HCT116 (cell line): Measurements from ENCODE around the gene DUSP28. TPM values are rescaled to one million over a fixed set of nuclear protein-coding genes. Genes with fewer than 3 reads are reported as not detected.

Experiments
- ATAC-seq: fragments of 200-7000 bp; cut with Tn5 transposase; 2 replicates; pipeline ENCODE4 v1.9.1; 2020; ENCODE audit warnings: mild to moderate bottlenecking, moderate library complexity
- BruUV-seq: library from RNA; stranded (reverse); fragments of 400-500 nt; replicated peaks from 2 replicates; lab custom pipeline; 2021; lab: Mats Ljungman, UMichigan
- CTCF ChIA-PET: fragments of 300-600 bp; sonication (Branson Sonifier 250); formaldehyde crosslinking; loops from one replicate; lab custom pipeline; 2021; ENCODE audit warnings: antibody characterized with exemption; lab: Charles Lee
- POLR2A ChIA-PET: fragments of 300-600, 350-600 bp; sonication (Branson Sonifier 250); formaldehyde crosslinking; loops from one replicate; lab custom pipeline; 2021; ENCODE audit warnings: antibody characterized with exemption; lab: Charles Lee
- RAD21 ChIA-PET, 2 experiments: fragments of 300-600 bp; sonication (Branson Sonifier 250); formaldehyde crosslinking; loops; one replicate each; lab custom pipeline; 2023; ENCODE audit warnings: low total read pairs in 2 of 2; ENCODE audit not compliant: uncharacterized antibody in 2 of 2, unreplicated experiment in 2 of 2, low non-redundant PET in 1 of 2; lab: Charles Lee
- DNase-seq: peaks from one replicate; pipeline ENCODE4 v3.0.0-alpha.2; 2010; ENCODE audit warnings: low read depth, low spot score
- H2AFZ ChIP-seq: fragments of 200-600 bp; shearing (Covaris generic), sonication (generic); 2 replicates; pipeline ENCODE4 v1.6.1; 2017; ENCODE audit warnings: low read depth, mixed run types, mixed read lengths, antibody characterized with exemption, low read length; ENCODE audit not compliant: poor library complexity, severe bottlenecking
- H3K27ac ChIP-seq: 2 replicates; pipeline ENCODE4 v1.5.1; 2012; ENCODE audit warnings: low read depth, low read length
- H3K27me3 ChIP-seq: fragments of 200-600 bp; sonication (generic); 2 replicates; pipeline ENCODE4 v1.6.1; 2016; ENCODE audit warnings: mixed run types, low read length, mixed read lengths; ENCODE audit not compliant: insufficient read depth
- H3K36me3 ChIP-seq, 2 experiments: fragments of 200-500 bp in 1 of 2; fragments of 200-600 bp in 1 of 2; sonication (Bioruptor generic) in 1 of 2; sonication (generic) in 1 of 2; 2 replicates each; pipeline versions ENCODE4 v1.5.1 to v1.6.1; 2014 to 2016; ENCODE audit warnings: low read length in 2 of 2, inconsistent platforms in 1 of 2, mixed read lengths in 1 of 2, mixed run types in 1 of 2; ENCODE audit not compliant: insufficient read depth in 2 of 2, control insufficient read depth in 1 of 2
- H3K4me1 ChIP-seq, 2 experiments: fragments of 200-600 bp in 1 of 2; sonication (generic) in 1 of 2; 2 replicates each; pipeline versions ENCODE4 v1.5.1 to v1.6.1; 2012 to 2017; ENCODE audit warnings: low read length in 2 of 2, inconsistent platforms in 1 of 2, mild to moderate bottlenecking in 1 of 2, mixed read lengths in 1 of 2, mixed run types in 1 of 2, moderate library complexity in 1 of 2; ENCODE audit not compliant: insufficient read depth in 2 of 2, control insufficient read depth in 1 of 2
- H3K4me2 ChIP-seq: fragments of 200-600 bp; sonication (generic); 2 replicates; pipeline ENCODE4 v1.6.1; 2017; ENCODE audit warnings: mixed run types, low read length, mixed read lengths
- H3K4me3 ChIP-seq, 2 experiments: fragments of 200-600 bp in 1 of 2; sonication (generic) in 1 of 2; replicated peaks in 1 of 2; 2 replicates each; pipeline ENCODE4 v1.5.1; 2011 to 2016; ENCODE audit warnings: low read length in 2 of 2, control low read depth in 1 of 2, low read depth in 1 of 2, mild to moderate bottlenecking in 1 of 2, mixed read lengths in 1 of 2, mixed run types in 1 of 2
- H3K79me2 ChIP-seq: fragments of 200-600 bp; sonication (generic); 2 replicates; pipeline ENCODE4 v1.6.1; 2017; ENCODE audit warnings: mild to moderate bottlenecking, mixed run types, low read length, moderate library complexity, mixed read lengths; ENCODE audit not compliant: insufficient read depth
- H3K9ac ChIP-seq: fragments of 200-600 bp; sonication (generic); 2 replicates; pipeline ENCODE4 v1.6.1; 2016; ENCODE audit warnings: low read length, mixed read lengths
- H3K9me2 ChIP-seq: fragments of 200-600 bp; sonication (generic), shearing (Covaris generic); 2 replicates; pipeline ENCODE4 v1.6.1; 2017; ENCODE audit warnings: mixed run types, mild to moderate bottlenecking, moderate library complexity; ENCODE audit not compliant: insufficient read depth
- H3K9me3 ChIP-seq, 2 experiments: fragments of 200-500 bp in 1 of 2; fragments of 200-600 bp in 1 of 2; sonication (Bioruptor generic) in 1 of 2; sonication (generic) in 1 of 2; 2 replicates each; pipeline ENCODE4 v1.6.1; 2014 to 2017; ENCODE audit warnings: low read length in 2 of 2, mixed read lengths in 2 of 2, inconsistent platforms in 1 of 2, low read depth in 1 of 2, mild to moderate bottlenecking in 1 of 2, mixed run types in 1 of 2, moderate library complexity in 1 of 2; ENCODE audit not compliant: control insufficient read depth in 1 of 2, insufficient read depth in 1 of 2
- H4K20me1 ChIP-seq: fragments of 200-600 bp; sonication (generic), shearing (Covaris generic); 2 replicates; pipeline ENCODE4 v1.6.1; 2017; ENCODE audit warnings: mixed run types, mild to moderate bottlenecking, moderate library complexity; ENCODE audit not compliant: insufficient read depth
- EZH2 ChIP-seq: fragments of 200-600 bp; sonication (generic); IDR thresholded peaks from 2 replicates; pipeline ENCODE4 v1.6.1; 2017; ENCODE audit warnings: antibody characterized with exemption, mixed run types
- EZH2phosphoT487 ChIP-seq: fragments of 200-600 bp; IDR thresholded peaks from 2 replicates; pipeline ENCODE4 v1.6.1; 2018; ENCODE audit warnings: antibody characterized with exemption, borderline replicate concordance
- POLR2A ChIP-seq: IDR thresholded peaks from 2 replicates; pipeline ENCODE4 v1.7.0; 2011; ENCODE audit warnings: borderline replicate concordance; ENCODE audit not compliant: insufficient read depth, insufficient read length; ENCODE audit errors: extremely low read depth
- POLR2AphosphoS5 ChIP-seq: IDR thresholded peaks from 2 replicates; pipeline ENCODE4 v1.6.1; 2011; ENCODE audit warnings: mild to moderate bottlenecking, low read depth, low read length, moderate library complexity
- RAD21 ChIP-seq: IDR thresholded peaks from 2 replicates; pipeline ENCODE4 v1.6.1; 2012; ENCODE audit warnings: low read depth, mild to moderate bottlenecking
- SIN3A ChIP-seq: IDR thresholded peaks from 2 replicates; pipeline ENCODE4 v1.6.1; 2012; ENCODE audit warnings: low read depth
- ZFX ChIP-seq: fragments of 450-650 bp; IDR thresholded peaks from 2 replicates; pipeline ENCODE4 v1.6.1; 2017
- intact Hi-C: fragments of 100-400 bp; cut with micrococcal nuclease; formaldehyde crosslinking; loops from 2 replicates; pipeline ENCODE4 v1.10.0; 2022
- total RNA-seq: library from RNA; stranded (reverse); gene quantifications from one replicate; pipeline ENCODE4 v1.2.1, GENCODE V29; 2021; ENCODE audit not compliant: unreplicated experiment
- TF ChIP-seq, protein P1 (sequence below): IDR thresholded peaks from 2 replicates; pipeline ENCODE4 v1.6.1; 2011; ENCODE audit warnings: mild to moderate bottlenecking, low read length, moderate library complexity; ENCODE audit not compliant: insufficient replicate concordance; ENCODE audit errors: extremely low read depth
- TF ChIP-seq, protein P2 (sequence below): IDR thresholded peaks from 2 replicates; pipeline ENCODE4 v1.6.1; 2012; ENCODE audit warnings: low read depth
- TF ChIP-seq, protein P3 (sequence below), 3 experiments: fragments of 200-600 bp in 1 of 3; sonication (generic) in 1 of 3; IDR thresholded peaks in 2 of 3; conservative IDR thresholded peaks in 1 of 3; 2 replicates each; pipeline ENCODE4 v1.5.1; 2012 to 2017; ENCODE audit warnings: low read depth in 2 of 3, low read length in 2 of 3, antibody characterized with exemption in 1 of 3, borderline replicate concordance in 1 of 3, control low read depth in 1 of 3, mild to moderate bottlenecking in 1 of 3, mixed read lengths in 1 of 3, mixed run types in 1 of 3, moderate library complexity in 1 of 3; ENCODE audit not compliant: insufficient read depth in 1 of 3

DUSP28 gene
- total RNA-seq, 1 experiment from 2014 or later: 5.6 TPM

DNA sequence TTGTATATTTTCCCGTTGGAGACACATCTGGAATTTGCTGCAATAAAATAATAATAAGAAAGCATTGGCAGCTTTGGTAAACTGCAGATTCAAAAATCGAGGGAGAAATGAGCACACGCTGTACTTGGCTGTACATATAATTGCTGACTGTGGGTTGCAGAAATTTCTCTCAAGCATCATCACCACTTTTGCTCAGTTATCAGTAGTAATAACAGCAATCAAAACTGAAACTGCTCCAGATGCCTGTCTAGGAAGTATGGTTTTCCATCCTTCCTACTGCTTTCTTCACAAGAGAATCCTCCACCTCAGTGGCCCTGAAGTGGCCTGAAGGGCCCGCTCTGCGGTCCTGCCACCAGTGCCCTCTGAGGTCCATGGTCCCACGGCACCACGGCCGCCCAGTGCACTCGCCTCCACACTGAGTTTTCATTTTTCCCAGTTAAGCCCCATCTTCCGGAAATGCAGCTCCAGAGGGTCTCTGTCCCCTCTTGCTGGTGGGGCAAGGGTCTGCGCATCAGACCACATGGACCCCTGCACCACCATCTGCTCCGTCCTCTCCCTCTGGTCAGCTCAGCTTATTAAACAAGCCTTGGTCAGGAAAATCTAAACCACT, 3.9 kb downstream of the DUSP28 start (continued):
- TF ChIP-seq, protein P1, sequence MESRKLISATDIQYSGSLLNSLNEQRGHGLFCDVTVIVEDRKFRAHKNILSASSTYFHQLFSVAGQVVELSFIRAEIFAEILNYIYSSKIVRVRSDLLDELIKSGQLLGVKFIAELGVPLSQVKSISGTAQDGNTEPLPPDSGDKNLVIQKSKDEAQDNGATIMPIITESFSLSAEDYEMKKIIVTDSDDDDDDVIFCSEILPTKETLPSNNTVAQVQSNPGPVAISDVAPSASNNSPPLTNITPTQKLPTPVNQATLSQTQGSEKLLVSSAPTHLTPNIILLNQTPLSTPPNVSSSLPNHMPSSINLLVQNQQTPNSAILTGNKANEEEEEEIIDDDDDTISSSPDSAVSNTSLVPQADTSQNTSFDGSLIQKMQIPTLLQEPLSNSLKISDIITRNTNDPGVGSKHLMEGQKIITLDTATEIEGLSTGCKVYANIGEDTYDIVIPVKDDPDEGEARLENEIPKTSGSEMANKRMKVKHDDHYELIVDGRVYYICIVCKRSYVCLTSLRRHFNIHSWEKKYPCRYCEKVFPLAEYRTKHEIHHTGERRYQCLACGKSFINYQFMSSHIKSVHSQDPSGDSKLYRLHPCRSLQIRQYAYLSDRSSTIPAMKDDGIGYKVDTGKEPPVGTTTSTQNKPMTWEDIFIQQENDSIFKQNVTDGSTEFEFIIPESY: no peak

DNA sequence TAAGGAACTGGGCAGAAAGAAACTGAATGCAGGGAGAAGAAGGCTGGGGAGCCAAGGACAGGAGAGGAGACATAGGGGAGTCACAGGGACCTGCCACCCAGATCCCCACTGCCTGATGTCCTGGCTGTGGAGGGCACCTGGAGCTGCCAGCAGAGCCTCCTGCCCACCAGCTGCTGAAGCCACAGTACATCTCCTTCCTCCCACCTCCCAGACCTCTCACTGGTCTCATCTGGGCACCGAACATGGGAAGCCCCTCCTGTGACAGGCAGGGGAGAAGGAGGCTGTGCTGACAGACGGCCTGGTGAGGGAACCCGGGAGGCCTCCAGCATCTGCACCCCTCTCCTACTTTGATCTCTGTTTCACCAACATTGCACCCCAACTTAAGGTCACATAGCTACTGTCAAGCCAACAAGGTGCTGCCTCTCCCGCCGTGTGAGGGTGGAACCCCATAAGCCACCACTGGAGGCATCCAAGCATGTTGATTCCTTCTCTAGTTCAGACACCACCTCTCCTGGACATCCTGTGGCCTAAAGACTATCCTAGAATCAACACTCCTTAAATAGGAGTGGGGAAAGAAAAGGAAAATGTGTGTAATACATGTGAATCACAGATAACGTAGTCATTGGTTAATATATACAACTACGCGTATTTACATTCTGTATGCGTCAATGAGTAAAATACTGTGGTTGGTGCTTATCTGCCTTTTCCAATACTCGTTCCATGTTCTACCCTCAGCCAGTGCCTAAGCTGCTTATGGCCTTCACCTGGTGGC, 4.6 kb downstream of the DUSP28 start:
- no TSS peak for BruUV-seq
- Histone ChIP-seq H3K4me3 (peak overlapping the region; percentile 55 to 63), H3K36me3 (peaks cover 0 to 7% of the 10 kb centered on the region in 2 experiments; a peak in 1 of 4 replicates), H3K9ac (peak overlapping the region; percentile 87), H3K27me3 (no peaks in the 10 kb centered on the region), H4K20me1 (no peaks in the 10 kb centered on the region), H3K4me2 (peak overlapping the region; percentile 86), H3K4me1 (peaks cover 45 to 69% of the 10 kb centered on the region in 2 experiments), H3K9me3 (no peaks in the 10 kb centered on the region), H2AFZ (no peak overlapping the region), H3K9me2 (no peaks in the 10 kb centered on the region), H3K79me2 (peaks cover 31% of the 10 kb centered on the region), H3K27ac (peak overlapping the region; percentile 100)
- DNase-seq (no peak), ATAC-seq (no peak)
- RAD21 ChIA-PET: interaction anchor here in 1 of 2 experiments (1.5 kb wide), 1 partner anchor 8 kb away, joined by 4 read pairs; no protein-coding TSS in a partner anchor
- intact Hi-C loops: loop anchor here (5.0 to 10.0 kb wide), 2 partner anchors 52 to 330 kb away; no protein-coding TSS in a partner anchor
- CTCF ChIA-PET: interaction anchor here (1.4 to 3.4 kb wide), 4 partner anchors 15 to 51 kb away, joined by 3 to 48 read pairs (median 24); partner anchors contain the start of gene CAPN10
- POLR2A ChIA-PET: interaction anchor here (0.7 to 1.1 kb wide), 4 partner anchors 8 to 130 kb away, joined by 3 to 4 read pairs (median 4); no protein-coding TSS in a partner anchor
- TF ChIP-seq, protein P2, sequence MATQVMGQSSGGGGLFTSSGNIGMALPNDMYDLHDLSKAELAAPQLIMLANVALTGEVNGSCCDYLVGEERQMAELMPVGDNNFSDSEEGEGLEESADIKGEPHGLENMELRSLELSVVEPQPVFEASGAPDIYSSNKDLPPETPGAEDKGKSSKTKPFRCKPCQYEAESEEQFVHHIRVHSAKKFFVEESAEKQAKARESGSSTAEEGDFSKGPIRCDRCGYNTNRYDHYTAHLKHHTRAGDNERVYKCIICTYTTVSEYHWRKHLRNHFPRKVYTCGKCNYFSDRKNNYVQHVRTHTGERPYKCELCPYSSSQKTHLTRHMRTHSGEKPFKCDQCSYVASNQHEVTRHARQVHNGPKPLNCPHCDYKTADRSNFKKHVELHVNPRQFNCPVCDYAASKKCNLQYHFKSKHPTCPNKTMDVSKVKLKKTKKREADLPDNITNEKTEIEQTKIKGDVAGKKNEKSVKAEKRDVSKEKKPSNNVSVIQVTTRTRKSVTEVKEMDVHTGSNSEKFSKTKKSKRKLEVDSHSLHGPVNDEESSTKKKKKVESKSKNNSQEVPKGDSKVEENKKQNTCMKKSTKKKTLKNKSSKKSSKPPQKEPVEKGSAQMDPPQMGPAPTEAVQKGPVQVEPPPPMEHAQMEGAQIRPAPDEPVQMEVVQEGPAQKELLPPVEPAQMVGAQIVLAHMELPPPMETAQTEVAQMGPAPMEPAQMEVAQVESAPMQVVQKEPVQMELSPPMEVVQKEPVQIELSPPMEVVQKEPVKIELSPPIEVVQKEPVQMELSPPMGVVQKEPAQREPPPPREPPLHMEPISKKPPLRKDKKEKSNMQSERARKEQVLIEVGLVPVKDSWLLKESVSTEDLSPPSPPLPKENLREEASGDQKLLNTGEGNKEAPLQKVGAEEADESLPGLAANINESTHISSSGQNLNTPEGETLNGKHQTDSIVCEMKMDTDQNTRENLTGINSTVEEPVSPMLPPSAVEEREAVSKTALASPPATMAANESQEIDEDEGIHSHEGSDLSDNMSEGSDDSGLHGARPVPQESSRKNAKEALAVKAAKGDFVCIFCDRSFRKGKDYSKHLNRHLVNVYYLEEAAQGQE: no peak
- TF ChIP-seq, protein P1: no peak
- TF ChIP-seq SIN3A (no peak), EZH2phosphoT487 (no peak), POLR2A (no peak), ZFX (no peak), RAD21 (no peak), EZH2 (no peak), POLR2AphosphoS5 (peak; percentile 39)
- TF ChIP-seq, protein P3, sequence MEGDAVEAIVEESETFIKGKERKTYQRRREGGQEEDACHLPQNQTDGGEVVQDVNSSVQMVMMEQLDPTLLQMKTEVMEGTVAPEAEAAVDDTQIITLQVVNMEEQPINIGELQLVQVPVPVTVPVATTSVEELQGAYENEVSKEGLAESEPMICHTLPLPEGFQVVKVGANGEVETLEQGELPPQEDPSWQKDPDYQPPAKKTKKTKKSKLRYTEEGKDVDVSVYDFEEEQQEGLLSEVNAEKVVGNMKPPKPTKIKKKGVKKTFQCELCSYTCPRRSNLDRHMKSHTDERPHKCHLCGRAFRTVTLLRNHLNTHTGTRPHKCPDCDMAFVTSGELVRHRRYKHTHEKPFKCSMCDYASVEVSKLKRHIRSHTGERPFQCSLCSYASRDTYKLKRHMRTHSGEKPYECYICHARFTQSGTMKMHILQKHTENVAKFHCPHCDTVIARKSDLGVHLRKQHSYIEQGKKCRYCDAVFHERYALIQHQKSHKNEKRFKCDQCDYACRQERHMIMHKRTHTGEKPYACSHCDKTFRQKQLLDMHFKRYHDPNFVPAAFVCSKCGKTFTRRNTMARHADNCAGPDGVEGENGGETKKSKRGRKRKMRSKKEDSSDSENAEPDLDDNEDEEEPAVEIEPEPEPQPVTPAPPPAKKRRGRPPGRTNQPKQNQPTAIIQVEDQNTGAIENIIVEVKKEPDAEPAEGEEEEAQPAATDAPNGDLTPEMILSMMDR (IDR thresholded peaks at IDR 0.05 in 2 of 3, conservative IDR thresholded peaks at IDR 0.05 in 1 of 3; ENCODE audit: borderline replicate concordance in 1 of 3, insufficient read depth in 1 of 3, low read depth in 2 of 3, low read length in 2 of 3): peak in 2 of 3 experiments; percentile 25 to 39; a peak in 3 of 6 replicates
